GM12801 (cell line): ENCODE data around the gene CGB8.
"Not testable (repeated sequence)": the region's sequence is repeated elsewhere in the genome, so short reads cannot be mapped to it uniquely, and the experiment has no call there.

Source experiments
- TF ChIP-seq, protein P1 (sequence below): IDR thresholded peaks from one replicate; pipeline ENCODE4 v1.5.1; 2011; ENCODE audit warnings: control low read depth; ENCODE audit not compliant: insufficient read length; ENCODE audit errors: extremely low read depth

Gene CGB8

DNA sequence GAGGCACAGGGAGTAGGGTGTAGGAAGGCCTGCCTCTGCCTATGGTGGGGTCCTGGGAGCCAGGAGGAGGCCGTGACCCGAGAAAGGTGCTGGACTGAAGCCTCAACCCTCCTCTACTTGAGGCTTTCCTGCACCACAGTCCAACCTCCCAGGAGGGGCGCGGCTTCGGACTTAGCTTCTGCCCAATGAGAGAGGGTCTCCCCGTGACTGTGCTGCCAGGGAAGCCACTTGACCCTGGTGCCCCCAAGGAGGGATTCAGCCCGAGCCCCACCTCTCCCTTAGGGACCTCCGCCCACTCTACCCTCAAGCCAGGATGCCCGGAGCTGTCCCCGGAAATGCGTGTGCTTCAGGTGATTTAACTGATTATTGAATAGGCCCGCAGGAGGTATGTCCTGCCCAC, at the start of gene CGB8:
Gene CGB8, minus strand, starts transcription at position 101 of the 400 bp plus-strand sequence. CDS start 372 bp downstream, outside the sequence.
- TF ChIP-seq, protein P1, sequence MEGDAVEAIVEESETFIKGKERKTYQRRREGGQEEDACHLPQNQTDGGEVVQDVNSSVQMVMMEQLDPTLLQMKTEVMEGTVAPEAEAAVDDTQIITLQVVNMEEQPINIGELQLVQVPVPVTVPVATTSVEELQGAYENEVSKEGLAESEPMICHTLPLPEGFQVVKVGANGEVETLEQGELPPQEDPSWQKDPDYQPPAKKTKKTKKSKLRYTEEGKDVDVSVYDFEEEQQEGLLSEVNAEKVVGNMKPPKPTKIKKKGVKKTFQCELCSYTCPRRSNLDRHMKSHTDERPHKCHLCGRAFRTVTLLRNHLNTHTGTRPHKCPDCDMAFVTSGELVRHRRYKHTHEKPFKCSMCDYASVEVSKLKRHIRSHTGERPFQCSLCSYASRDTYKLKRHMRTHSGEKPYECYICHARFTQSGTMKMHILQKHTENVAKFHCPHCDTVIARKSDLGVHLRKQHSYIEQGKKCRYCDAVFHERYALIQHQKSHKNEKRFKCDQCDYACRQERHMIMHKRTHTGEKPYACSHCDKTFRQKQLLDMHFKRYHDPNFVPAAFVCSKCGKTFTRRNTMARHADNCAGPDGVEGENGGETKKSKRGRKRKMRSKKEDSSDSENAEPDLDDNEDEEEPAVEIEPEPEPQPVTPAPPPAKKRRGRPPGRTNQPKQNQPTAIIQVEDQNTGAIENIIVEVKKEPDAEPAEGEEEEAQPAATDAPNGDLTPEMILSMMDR, result not testable (repeated sequence)

- TF ChIP-seq, protein P1, result peak; percentile 90
Observed at GRCh38 chr19:49097453-49098288, 48.8 kb upstream of the CGB8 start.

DNA sequence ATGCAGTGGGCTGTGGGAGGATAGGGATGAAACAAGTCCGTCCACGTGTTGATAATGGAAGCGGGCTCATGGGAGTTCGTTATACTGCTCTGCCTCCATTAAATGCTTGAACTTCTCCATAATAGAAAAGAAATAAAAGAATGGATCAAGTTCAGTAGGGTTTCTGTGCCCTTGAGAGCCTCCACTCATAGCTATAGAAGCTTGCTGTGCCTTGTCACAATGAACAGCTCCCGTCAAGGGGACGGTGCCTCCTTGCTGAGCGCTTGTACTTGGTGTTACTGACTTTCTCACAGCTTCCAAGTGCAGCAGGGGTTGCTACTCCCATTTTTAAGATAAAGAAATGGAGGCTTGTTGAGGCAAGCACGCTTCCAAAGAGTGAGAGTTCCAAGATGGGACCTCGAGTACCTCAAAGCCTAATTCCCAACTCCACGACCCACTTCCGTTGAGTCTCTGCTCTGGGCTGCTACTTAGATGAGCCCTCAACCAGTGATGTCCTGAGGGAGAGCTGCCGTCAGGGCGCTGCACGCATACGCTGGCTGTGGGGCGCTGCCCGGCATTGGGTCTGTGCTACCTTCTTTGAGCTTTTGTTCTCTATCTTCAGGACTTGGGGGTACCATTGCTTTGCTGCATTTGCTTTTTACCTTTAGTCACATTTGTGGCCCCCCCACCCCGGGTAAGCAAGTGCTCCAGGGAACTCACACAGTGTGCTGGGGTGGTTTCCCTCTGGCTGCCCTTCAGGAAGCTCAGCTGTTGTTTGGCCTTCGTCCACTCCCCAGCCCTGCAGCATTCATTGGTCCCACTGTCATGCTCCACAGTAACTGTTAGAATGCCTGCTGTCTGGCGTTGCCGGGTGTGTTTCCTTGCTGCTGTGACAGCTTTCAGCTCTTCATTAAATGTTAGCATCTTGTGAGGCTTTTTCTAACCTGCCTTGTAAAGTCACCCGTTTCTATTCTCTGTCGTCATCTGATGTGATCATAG, 45.9 kb upstream of the CGB8 start:
- TF ChIP-seq, protein P1, result no peak

DNA sequence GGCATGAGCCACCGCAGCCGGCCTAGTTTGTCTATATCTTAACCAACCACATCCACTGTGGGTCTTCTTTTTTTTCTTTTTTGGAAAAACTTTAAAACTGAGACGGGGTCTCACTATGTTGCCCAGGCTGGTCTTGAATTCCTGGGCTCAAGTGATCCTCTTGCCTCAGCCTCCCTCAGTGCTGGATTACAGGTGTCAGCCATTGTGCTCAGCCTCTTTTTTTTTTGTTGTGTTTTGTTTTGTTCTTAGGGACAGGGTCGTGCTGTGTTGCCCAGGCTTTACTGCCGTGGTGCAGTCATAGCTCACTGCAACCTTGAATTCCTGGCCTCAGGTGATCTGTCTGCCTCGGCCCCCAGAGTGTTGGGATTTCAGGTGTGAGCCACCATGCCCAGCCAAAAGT, 43.8 kb upstream of the CGB8 start:
- TF ChIP-seq, protein P1, result no peak

- TF ChIP-seq, protein P1, result no peak
Observed at GRCh38 chr19:49091391-49092038, 42.6 kb upstream of the CGB8 start.

GRCh38 chr19:49086296-49086695, 37.4 kb upstream of the CGB8 start:
- TF ChIP-seq, protein P1, result no peak

GRCh38 chr19:49085868-49086232, 36.9 kb upstream of the CGB8 start:
- TF ChIP-seq, protein P1, result no peak
